GM23248 (cell line): Measurements from ENCODE around the gene TMBIM1. TPM values are rescaled to one million over a fixed set of nuclear protein-coding genes. Genes with fewer than 3 reads are reported as not detected.
A peak's percentile ranks its signal among the peaks of the same experiment; 100 is the strongest.

Experiments used
- DNase-seq: peaks from one replicate; pipeline ENCODE4 v3.0.0-alpha.2; 2015
- H2AFZ ChIP-seq: fragments of 200-600 bp; sonication (generic); 2 replicates; pipeline ENCODE4 v1.6.1; 2016; ENCODE audit warnings: antibody characterized with exemption
- H3F3A ChIP-seq: fragments of 200-600 bp; sonication (generic); 2 replicates; pipeline ENCODE4 v1.6.1; 2016; ENCODE audit warnings: mild to moderate bottlenecking, antibody characterized with exemption, mixed run types; ENCODE audit not compliant: insufficient read depth
- H3K27ac ChIP-seq: fragments of 200-600 bp; sonication (generic); 2 replicates; pipeline ENCODE4 v1.5.1; 2016; ENCODE audit warnings: mild to moderate bottlenecking
- H3K27me3 ChIP-seq: fragments of 200-600 bp; sonication (generic); replicated peaks from 2 replicates; pipeline ENCODE4 v1.6.1; 2016; ENCODE audit warnings: mild to moderate bottlenecking; ENCODE audit not compliant: insufficient read depth
- H3K36me3 ChIP-seq: fragments of 200-600 bp; sonication (generic); 2 replicates; pipeline ENCODE4 v1.6.1; 2016; ENCODE audit warnings: low read depth, mild to moderate bottlenecking
- H3K4me1 ChIP-seq: fragments of 200-600 bp; sonication (generic); 2 replicates; pipeline ENCODE4 v1.6.1; 2016; ENCODE audit warnings: mild to moderate bottlenecking; ENCODE audit not compliant: insufficient read depth
- H3K4me2 ChIP-seq: fragments of 200-600 bp; sonication (generic); one replicate; pipeline ENCODE4 v1.6.1; 2016; ENCODE audit warnings: mild to moderate bottlenecking; ENCODE audit not compliant: unreplicated experiment
- H3K4me3 ChIP-seq: fragments of 200-600 bp; sonication (generic); 2 replicates; pipeline ENCODE4 v1.5.1; 2016; ENCODE audit warnings: mild to moderate bottlenecking
- H3K79me2 ChIP-seq: fragments of 200-600 bp; sonication (generic); 2 replicates; pipeline ENCODE4 v1.6.1; 2016; ENCODE audit warnings: mild to moderate bottlenecking; ENCODE audit not compliant: insufficient read depth
- H3K9ac ChIP-seq: fragments of 200-600 bp; sonication (generic); 2 replicates; pipeline ENCODE4 v1.6.1; 2016; ENCODE audit warnings: mild to moderate bottlenecking
- H3K9me2 ChIP-seq: fragments of 200-600 bp; sonication (generic); 2 replicates; pipeline ENCODE4 v1.6.1; 2016; ENCODE audit warnings: mixed run types, mild to moderate bottlenecking, moderate library complexity; ENCODE audit not compliant: insufficient read depth
- H3K9me3 ChIP-seq: fragments of 200-600 bp; sonication (generic); one replicate; pipeline ENCODE4 v1.6.1; 2017; ENCODE audit warnings: low read depth
- H4K20me1 ChIP-seq: fragments of 200-600 bp; sonication (generic); 2 replicates; pipeline ENCODE4 v1.6.0; 2016; ENCODE audit not compliant: insufficient read depth
- EZH2 ChIP-seq: fragments of 200-600 bp; sonication (generic); IDR thresholded peaks from 2 replicates; pipeline ENCODE4 v1.6.1; 2018; ENCODE audit warnings: antibody characterized with exemption, mild to moderate bottlenecking; ENCODE audit not compliant: insufficient read depth, poor library complexity, severe bottlenecking
- EZH2phosphoT487 ChIP-seq: fragments of 200-600 bp; sonication (generic); IDR thresholded peaks from 2 replicates; pipeline ENCODE4 v1.6.1; 2018; ENCODE audit warnings: antibody characterized with exemption, moderate library complexity, mild to moderate bottlenecking, low read depth; ENCODE audit not compliant: insufficient read depth
- WGBS, 2 experiments: methylation state at CpG; one replicate each; pipeline ENCODE4 v1.1.6; 2015 to 2017; ENCODE audit warnings: low lambda C conversion rate in 2 of 2, low coverage in 1 of 2; ENCODE audit errors: missing lambda C conversion rate in 2 of 2; 5-methylcytosine and 5-hydroxymethylcytosine counted together
- in situ Hi-C: fragments of 300-500 bp; cut with MboI; formaldehyde crosslinking; loops from 2 replicates; pipeline ENCODE4 v1.15.0; 2020
- polyA plus RNA-seq: library from polyadenylated mRNA; unstranded; fragments of >200 nt; fragmentation: Nextera tagmentation; extraction: Ambion mirVana; gene quantifications from 2 replicates; pipeline ENCODE4 v1.2.1, GENCODE V29; 2016
- total RNA-seq: library from RNA; depleted of rRNA; stranded (reverse); fragments of >200 nt; shearing (Covaris generic); gene quantifications from 2 replicates; pipeline ENCODE4 v1.2.3, GENCODE V29; 2014

Gene TMBIM1
- total and polyA plus RNA-seq, 2 experiments from 2014 or later, result 166 to 178 TPM

GRCh38 chr2:218261423-218262236 is 30.7 kb downstream of the TMBIM1 start:
- H3F3A ChIP-seq, result peaks cover 35% of the 10 kb centered on the region
- TF ChIP-seq EZH2, result no peak
- no peak for TF ChIP-seq EZH2phosphoT487
- H3K27ac ChIP-seq, result no peak overlapping the region
- H3K79me2 ChIP-seq, result 0 out of 2 replicates have a peak, but pooled peaks cover 1% of the 10 kb centered on the region
- no peaks in the 10 kb centered on the region for H3K9me3 ChIP-seq
- no peak overlapping the region for H3K4me3 ChIP-seq
- no peak overlapping the region for H3K4me2 ChIP-seq
- WGBS, 2 experiments, result 48 to 49% methylated on average over 7 to 8 of the region's 8 CpGs
- H3K9ac ChIP-seq, result no peak overlapping the region
- in situ Hi-C loops, result no loop called here
- no peak overlapping the region for H2AFZ ChIP-seq
- H3K36me3 ChIP-seq, result no peaks in the 10 kb centered on the region; the same call in 1 of the 2 replicates
- H3K9me2 ChIP-seq, result no peaks in the 10 kb centered on the region
- H3K27me3 ChIP-seq, result no peaks in the 10 kb centered on the region
- no peak for DNase-seq
- H4K20me1 ChIP-seq, result no peaks in the 10 kb centered on the region
- H3K4me1 ChIP-seq, result peaks cover 18% of the 10 kb centered on the region

- peaks cover 18% of the 10 kb centered on the region for H3K4me1 ChIP-seq
- H2AFZ ChIP-seq, result no peak within 1 kb of the TSS
- H3K9me3 ChIP-seq, result no peaks in the 10 kb centered on the region
- peaks cover 42% of the 10 kb centered on the region for H3F3A ChIP-seq
- no peaks in the 10 kb centered on the region for H3K9me2 ChIP-seq
- peaks cover 6% of the 10 kb centered on the region for H3K36me3 ChIP-seq
- WGBS, 2 experiments, result 70 to 76% methylated on average over 10 of the region's 10 CpGs
- no peaks in the 10 kb centered on the region for H3K27me3 ChIP-seq
- in situ Hi-C loops, result no loop called here
- TF ChIP-seq EZH2 (no peak), EZH2phosphoT487 (no peak)
- DNase-seq, result peak; percentile 14
- H3K9ac ChIP-seq, result 0 out of 2 replicates have a peak within 1 kb of the TSS, but pooled peaks have one; percentile 64
- H3K79me2 ChIP-seq, result no peaks in the 10 kb centered on the region
- H4K20me1 ChIP-seq, result no peaks in the 10 kb centered on the region
- no peak within 1 kb of the TSS for H3K4me3 ChIP-seq
- no peak within 1 kb of the TSS for H3K4me2 ChIP-seq
- H3K27ac ChIP-seq, result peak within 1 kb of the TSS; percentile 82
These were observed 31.4 kb downstream of the TMBIM1 start, which contains the start of gene GPBAR1 for GRCh38 chr2:218260742-218261422. GPBAR1 (plus strand) TSS chr2:218261015; CDS start chr2:218262725, 1,710 bp downstream.

GRCh38 chr2:218260166-218260565 is 32.1 kb downstream of the TMBIM1 start:
- Histone ChIP-seq H3F3A (peaks cover 50% of the 10 kb centered on the region), H3K9me2 (no peaks in the 10 kb centered on the region), H3K27me3 (no peaks in the 10 kb centered on the region), H2AFZ (no peak overlapping the region), H3K4me3 (no peak overlapping the region), H3K79me2 (no peaks in the 10 kb centered on the region), H3K4me2 (no peak overlapping the region), H3K9ac (no peak overlapping the region), H4K20me1 (no peaks in the 10 kb centered on the region), H3K27ac (peak overlapping the region; percentile 82; the same call in 1 of the 2 replicates), H3K36me3 (peaks cover 12% of the 10 kb centered on the region), H3K4me1 (peaks cover 18% of the 10 kb centered on the region), H3K9me3 (no peaks in the 10 kb centered on the region)
- DNase-seq, result no peak
- no peak for TF ChIP-seq EZH2phosphoT487
- no peak for TF ChIP-seq EZH2
- in situ Hi-C loops, result no loop called here
- WGBS, 2 experiments, result 90 to 93% methylated on average over 5 of the region's 5 CpGs

GRCh38 chr2:218259099-218259961 is 33.0 kb downstream of the TMBIM1 start:
- Histone ChIP-seq H3K9ac (peak overlapping the region; percentile 64), H3F3A (peaks cover 58% of the 10 kb centered on the region), H3K27ac (peak overlapping the region; percentile 82), H3K4me1 (peaks cover 18% of the 10 kb centered on the region), H2AFZ (peak overlapping the region; percentile 65), H3K4me3 (no peak overlapping the region), H3K79me2 (no peaks in the 10 kb centered on the region), H3K27me3 (no peaks in the 10 kb centered on the region), H3K9me3 (no peaks in the 10 kb centered on the region), H4K20me1 (no peaks in the 10 kb centered on the region), H3K9me2 (no peaks in the 10 kb centered on the region), H3K36me3 (peaks cover 20% of the 10 kb centered on the region), H3K4me2 (no peak overlapping the region)
- TF ChIP-seq EZH2, result no peak
- TF ChIP-seq EZH2phosphoT487, result no peak
- in situ Hi-C loops, result no loop called here
- 11 to 13% methylated on average over 15 of the region's 15 CpGs for WGBS, 2 experiments
- DNase-seq, result peak; percentile 93
